ENCODE data around the gene LEFTY1.

DNA sequence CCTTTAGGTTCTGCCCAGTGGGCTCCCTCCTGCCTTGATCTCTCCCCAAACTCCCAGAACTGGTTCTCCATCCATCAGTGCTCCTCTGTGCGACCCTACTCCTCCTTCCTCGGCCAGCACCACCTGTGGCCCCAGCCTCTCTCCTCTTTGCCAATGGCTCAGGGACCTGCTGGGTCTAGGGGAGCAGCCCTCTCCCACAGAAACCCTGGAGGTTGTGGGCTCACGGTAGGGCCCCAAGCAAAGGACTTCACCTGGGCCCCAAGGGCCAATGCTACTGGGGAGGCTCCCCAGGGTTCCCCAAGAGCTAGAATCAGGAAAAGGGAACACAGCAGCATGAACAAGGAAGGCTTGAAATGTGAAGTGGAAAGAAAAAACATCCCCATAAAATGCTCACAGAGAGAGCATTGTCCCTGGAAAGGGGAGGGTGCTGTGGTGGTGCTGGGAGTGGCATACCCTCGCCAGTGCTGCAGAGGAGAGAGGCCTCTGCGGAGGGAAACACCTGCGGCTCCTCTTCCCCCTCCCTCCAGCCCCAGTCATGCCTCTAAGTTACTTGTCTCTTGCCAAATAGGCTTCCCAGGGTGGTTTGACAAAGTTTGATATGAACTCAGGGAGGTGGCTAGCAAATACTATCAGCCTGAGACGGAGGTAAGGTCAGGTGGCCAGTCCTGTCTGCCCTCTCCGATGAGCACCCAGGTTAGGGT lies 9.3 kb downstream of the LEFTY1 start:
- TF ChIP-seq, protein P1, sequence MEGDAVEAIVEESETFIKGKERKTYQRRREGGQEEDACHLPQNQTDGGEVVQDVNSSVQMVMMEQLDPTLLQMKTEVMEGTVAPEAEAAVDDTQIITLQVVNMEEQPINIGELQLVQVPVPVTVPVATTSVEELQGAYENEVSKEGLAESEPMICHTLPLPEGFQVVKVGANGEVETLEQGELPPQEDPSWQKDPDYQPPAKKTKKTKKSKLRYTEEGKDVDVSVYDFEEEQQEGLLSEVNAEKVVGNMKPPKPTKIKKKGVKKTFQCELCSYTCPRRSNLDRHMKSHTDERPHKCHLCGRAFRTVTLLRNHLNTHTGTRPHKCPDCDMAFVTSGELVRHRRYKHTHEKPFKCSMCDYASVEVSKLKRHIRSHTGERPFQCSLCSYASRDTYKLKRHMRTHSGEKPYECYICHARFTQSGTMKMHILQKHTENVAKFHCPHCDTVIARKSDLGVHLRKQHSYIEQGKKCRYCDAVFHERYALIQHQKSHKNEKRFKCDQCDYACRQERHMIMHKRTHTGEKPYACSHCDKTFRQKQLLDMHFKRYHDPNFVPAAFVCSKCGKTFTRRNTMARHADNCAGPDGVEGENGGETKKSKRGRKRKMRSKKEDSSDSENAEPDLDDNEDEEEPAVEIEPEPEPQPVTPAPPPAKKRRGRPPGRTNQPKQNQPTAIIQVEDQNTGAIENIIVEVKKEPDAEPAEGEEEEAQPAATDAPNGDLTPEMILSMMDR (IDR thresholded peaks at IDR 0.05; ENCODE audit: low read depth, low read length), result no peak
- TF ChIP-seq EZH2phosphoT487 (IDR thresholded peaks at IDR 0.05; ENCODE audit: low read depth), result no peak
